Kidney (tissue), 14 donors: ENCODE measurements around the gene GRM7. TPM values are rescaled to one million over a fixed set of nuclear protein-coding genes. Genes with fewer than 3 reads are reported as not detected.

Source experiments
- DNase-seq, 5 donors: peaks; one replicate each; pipeline ENCODE4 v3.0.0-alpha.2; 2013 to 2020
- FAIRE-seq: peaks from 2 replicates; lab custom pipeline; 2012; peaks lifted over from hg19 to GRCh38; lab: Jason Lieb, UNC
- H3K27ac ChIP-seq, 2 donors: one replicate each; pipeline ENCODE4 v1.7.0; 2013; ENCODE audit warnings: low read depth in 2 of 2, low read length in 2 of 2, inconsistent platforms in 1 of 2
- H3K27me3 ChIP-seq: one replicate; pipeline ENCODE4 v1.7.1; 2013; ENCODE audit warnings: low read length, inconsistent platforms; ENCODE audit not compliant: control insufficient read depth, insufficient read depth
- H3K36me3 ChIP-seq, 3 donors: one replicate each; pipeline versions ENCODE4 v1.7.0 to v1.7.1; 2013; ENCODE audit warnings: low read length in 3 of 3, control low read depth in 1 of 3, inconsistent platforms in 1 of 3; ENCODE audit not compliant: insufficient read depth in 3 of 3, control insufficient read depth in 2 of 3
- H3K4me1 ChIP-seq, 3 donors: one replicate each; pipeline versions ENCODE4 v1.7.0 to v1.7.1; 2013; ENCODE audit warnings: low read length in 3 of 3, inconsistent platforms in 1 of 3, low read depth in 1 of 3; ENCODE audit not compliant: control insufficient read depth in 2 of 3, insufficient read depth in 2 of 3
- H3K4me3 ChIP-seq, 3 donors: one replicate each; pipeline versions ENCODE4 v1.7.0 to v1.8.1; 2013; ENCODE audit warnings: low read length in 3 of 3, control low read depth in 1 of 3, inconsistent platforms in 1 of 3
- H3K9ac ChIP-seq, 3 donors: one replicate each; pipeline versions ENCODE4 v1.7.0 to v1.7.1; 2013; ENCODE audit warnings: low read length in 3 of 3, control low read depth in 1 of 3, inconsistent platforms in 1 of 3
- H3K9me3 ChIP-seq, 3 donors: one replicate each; pipeline versions ENCODE4 v1.7.0 to v1.7.1; 2013; ENCODE audit warnings: low read length in 3 of 3, control low read depth in 1 of 3, inconsistent platforms in 1 of 3; ENCODE audit not compliant: control insufficient read depth in 2 of 3, insufficient read depth in 1 of 3
- CTCF ChIP-seq: IDR thresholded peaks from 3 replicates; pipeline ENCODE4 v1.5.1; 2012; ENCODE audit warnings: mild to moderate bottlenecking, moderate library complexity, borderline replicate concordance; ENCODE audit not compliant: insufficient read depth; ENCODE audit errors: extremely low read depth
- intact Hi-C: fragments of 100-400 bp; cut with DNase I; formaldehyde crosslinking; loops from one replicate; pipeline ENCODE4 v1.11.1; 2022
- polyA plus RNA-seq: library from polyadenylated mRNA; stranded (reverse); fragments of 350-450 nt; fragmentation: Illumina TruSeq; extraction: RNeasy Lipid Tissue Mini Kit (QIAGEN cat#74804); gene quantifications from one replicate; pipeline ENCODE4 v1.2.3, GENCODE V29; 2014; ENCODE audit warnings: low read depth, low replicate concordance; ENCODE audit not compliant: insufficient read depth
- total RNA-seq: library from RNA; stranded (reverse); fragmentation: NEBNext Ultra II Directional; extraction: Animal tissue kit (Norgen Biotek cat#: 25700); gene quantifications from one replicate; pipeline ENCODE4 v1.2.1, GENCODE V29; 2021
- donor health status: control.
- donor health status: control.
- donor health status: control.
- donor health status: control.
- donor health status: control.
- donor health status: DM: yes; HTN: yes; CAD: no.
- donor health status: Normal renal cell carcinoma (clear cell type).

Gene GRM7
- total and polyA plus RNA-seq, 2 donors from 2014 or later = 0.16 TPM; not detected in 1

- Histone ChIP-seq H3K4me1 (no peaks in the 10 kb centered on the region), H3K27me3 (no peaks in the 10 kb centered on the region), H3K4me3 (no peak overlapping the region), H3K9me3 (no peaks in the 10 kb centered on the region), H3K36me3 (no peaks in the 10 kb centered on the region), H3K27ac (no peak overlapping the region), H3K9ac (no peak overlapping the region)
- DNase-seq (no peak), FAIRE-seq (no peak)
- no peak for TF ChIP-seq CTCF
- intact Hi-C loops = no loop called here
Observed at GRCh38 chr3:7029562-7029961, 168.6 kb downstream of the GRM7 start.

GRCh38 chr3:7038394-7038793 lies 177.5 kb downstream of the GRM7 start:
- Histone ChIP-seq H3K9me3 (no peaks in the 10 kb centered on the region), H3K9ac (no peak overlapping the region), H3K36me3 (no peaks in the 10 kb centered on the region), H3K27ac (no peak overlapping the region), H3K4me3 (no peak overlapping the region), H3K4me1 (no peaks in the 10 kb centered on the region), H3K27me3 (no peaks in the 10 kb centered on the region)
- intact Hi-C loops = no loop called here
- TF ChIP-seq CTCF = no peak
- FAIRE-seq (no peak), DNase-seq (no peak)

GRCh38 chr3:7062714-7063113 lies 201.8 kb downstream of the GRM7 start:
- Histone ChIP-seq H3K27ac (no peak overlapping the region), H3K9ac (no peak overlapping the region), H3K4me1 (no peaks in the 10 kb centered on the region), H3K4me3 (no peak overlapping the region), H3K27me3 (no peaks in the 10 kb centered on the region), H3K36me3 (no peaks in the 10 kb centered on the region), H3K9me3 (no peaks in the 10 kb centered on the region)
- FAIRE-seq (no peak), DNase-seq (no peak)
- no peak for TF ChIP-seq CTCF
- intact Hi-C loops = no loop called here

- intact Hi-C loops = no loop called here
- H3K27me3 ChIP-seq = no peaks in the 10 kb centered on the region
- H3K9ac ChIP-seq = no peak overlapping the region
- no peaks in the 10 kb centered on the region for H3K36me3 ChIP-seq
- H3K9me3 ChIP-seq = no peaks in the 10 kb centered on the region
- no peaks in the 10 kb centered on the region for H3K4me1 ChIP-seq
- DNase-seq (no peak), FAIRE-seq (no peak)
- no peak for TF ChIP-seq CTCF
- no peak overlapping the region for H3K27ac ChIP-seq
- no peak overlapping the region for H3K4me3 ChIP-seq
Observed at GRCh38 chr3:7070461-7070860, 209.5 kb downstream of the GRM7 start.
